ENCODE measurements around the gene DECR2.

DECR2 gene

DNA sequence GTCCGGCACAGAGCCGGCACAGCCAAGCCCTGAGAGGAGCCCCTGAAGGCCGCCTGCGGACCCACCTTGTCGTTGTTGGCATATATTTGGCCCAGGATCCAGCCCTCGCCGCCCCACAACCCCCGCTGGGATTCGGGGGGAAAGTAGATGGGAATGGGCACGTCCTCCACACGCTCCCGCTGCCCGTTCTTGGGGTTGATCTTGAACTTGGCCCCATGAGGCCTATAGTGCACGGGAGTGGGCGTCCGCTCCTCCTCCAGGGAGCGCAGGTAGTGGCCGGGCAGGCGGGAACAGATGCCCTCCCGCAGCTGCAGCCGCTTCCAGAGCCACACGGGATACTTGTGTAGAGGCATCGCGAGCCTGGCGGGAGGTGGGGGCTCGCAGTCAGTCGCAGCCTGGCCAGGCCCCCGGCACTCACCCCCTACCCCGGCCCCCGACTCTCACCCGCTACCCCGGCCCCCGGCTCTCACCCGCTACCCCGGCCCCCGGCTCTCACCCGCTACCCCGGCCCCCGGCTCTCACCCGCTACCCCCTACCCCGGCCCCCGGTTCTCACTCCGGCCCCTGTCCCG lies 31.7 kb upstream of the DECR2 start (continued):
- TF ChIP-seq ZNF341 (tag by site-specific recombination; IDR thresholded peaks at IDR 0.05; ENCODE audit: low read depth), result no peak
- TF ChIP-seq ZNF621 (tag by site-specific recombination; IDR thresholded peaks at IDR 0.05), result no peak
- TF ChIP-seq, protein P1, sequence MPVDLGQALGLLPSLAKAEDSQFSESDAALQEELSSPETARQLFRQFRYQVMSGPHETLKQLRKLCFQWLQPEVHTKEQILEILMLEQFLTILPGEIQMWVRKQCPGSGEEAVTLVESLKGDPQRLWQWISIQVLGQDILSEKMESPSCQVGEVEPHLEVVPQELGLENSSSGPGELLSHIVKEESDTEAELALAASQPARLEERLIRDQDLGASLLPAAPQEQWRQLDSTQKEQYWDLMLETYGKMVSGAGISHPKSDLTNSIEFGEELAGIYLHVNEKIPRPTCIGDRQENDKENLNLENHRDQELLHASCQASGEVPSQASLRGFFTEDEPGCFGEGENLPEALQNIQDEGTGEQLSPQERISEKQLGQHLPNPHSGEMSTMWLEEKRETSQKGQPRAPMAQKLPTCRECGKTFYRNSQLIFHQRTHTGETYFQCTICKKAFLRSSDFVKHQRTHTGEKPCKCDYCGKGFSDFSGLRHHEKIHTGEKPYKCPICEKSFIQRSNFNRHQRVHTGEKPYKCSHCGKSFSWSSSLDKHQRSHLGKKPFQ (tag by site-specific recombination; IDR thresholded peaks at IDR 0.05), result no peak
- no peak for TF ChIP-seq ZBTB21 (tag by site-specific recombination; IDR thresholded peaks at IDR 0.05)
- TF ChIP-seq BCL11B (tag by site-specific recombination; IDR thresholded peaks at IDR 0.05; ENCODE audit: low read depth), result no peak
- no peak for TF ChIP-seq YY2 (tag by site-specific recombination; IDR thresholded peaks at IDR 0.05)
- TF ChIP-seq, protein P2, sequence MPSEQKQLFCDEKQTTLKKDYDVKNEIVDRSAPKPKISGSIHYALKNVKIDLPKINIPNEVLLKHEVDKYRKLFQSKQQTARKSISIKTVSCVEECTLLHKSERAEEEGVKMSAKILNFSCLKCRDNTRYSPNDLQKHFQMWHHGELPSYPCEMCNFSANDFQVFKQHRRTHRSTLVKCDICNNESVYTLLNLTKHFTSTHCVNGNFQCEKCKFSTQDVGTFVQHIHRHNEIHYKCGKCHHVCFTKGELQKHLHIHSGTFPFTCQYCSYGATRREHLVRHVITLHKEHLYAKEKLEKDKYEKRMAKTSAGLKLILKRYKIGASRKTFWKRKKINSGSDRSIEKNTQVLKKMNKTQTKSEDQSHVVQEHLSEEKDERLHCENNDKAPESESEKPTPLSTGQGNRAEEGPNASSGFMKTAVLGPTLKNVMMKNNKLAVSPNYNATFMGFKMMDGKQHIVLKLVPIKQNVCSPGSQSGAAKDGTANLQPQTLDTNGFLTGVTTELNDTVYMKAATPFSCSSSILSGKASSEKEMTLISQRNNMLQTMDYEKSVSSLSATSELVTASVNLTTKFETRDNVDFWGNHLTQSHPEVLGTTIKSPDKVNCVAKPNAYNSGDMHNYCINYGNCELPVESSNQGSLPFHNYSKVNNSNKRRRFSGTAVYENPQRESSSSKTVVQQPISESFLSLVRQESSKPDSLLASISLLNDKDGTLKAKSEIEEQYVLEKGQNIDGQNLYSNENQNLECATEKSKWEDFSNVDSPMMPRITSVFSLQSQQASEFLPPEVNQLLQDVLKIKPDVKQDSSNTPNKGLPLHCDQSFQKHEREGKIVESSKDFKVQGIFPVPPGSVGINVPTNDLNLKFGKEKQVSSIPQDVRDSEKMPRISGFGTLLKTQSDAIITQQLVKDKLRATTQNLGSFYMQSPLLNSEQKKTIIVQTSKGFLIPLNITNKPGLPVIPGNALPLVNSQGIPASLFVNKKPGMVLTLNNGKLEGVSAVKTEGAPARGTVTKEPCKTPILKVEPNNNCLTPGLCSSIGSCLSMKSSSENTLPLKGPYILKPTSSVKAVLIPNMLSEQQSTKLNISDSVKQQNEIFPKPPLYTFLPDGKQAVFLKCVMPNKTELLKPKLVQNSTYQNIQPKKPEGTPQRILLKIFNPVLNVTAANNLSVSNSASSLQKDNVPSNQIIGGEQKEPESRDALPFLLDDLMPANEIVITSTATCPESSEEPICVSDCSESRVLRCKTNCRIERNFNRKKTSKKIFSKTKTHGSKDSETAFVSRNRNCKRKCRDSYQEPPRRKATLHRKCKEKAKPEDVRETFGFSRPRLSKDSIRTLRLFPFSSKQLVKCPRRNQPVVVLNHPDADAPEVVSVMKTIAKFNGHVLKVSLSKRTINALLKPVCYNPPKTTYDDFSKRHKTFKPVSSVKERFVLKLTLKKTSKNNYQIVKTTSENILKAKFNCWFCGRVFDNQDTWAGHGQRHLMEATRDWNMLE (tag by site-specific recombination; conservative IDR thresholded peaks at IDR 0.05; ENCODE audit: low read depth), result no peak

DNA sequence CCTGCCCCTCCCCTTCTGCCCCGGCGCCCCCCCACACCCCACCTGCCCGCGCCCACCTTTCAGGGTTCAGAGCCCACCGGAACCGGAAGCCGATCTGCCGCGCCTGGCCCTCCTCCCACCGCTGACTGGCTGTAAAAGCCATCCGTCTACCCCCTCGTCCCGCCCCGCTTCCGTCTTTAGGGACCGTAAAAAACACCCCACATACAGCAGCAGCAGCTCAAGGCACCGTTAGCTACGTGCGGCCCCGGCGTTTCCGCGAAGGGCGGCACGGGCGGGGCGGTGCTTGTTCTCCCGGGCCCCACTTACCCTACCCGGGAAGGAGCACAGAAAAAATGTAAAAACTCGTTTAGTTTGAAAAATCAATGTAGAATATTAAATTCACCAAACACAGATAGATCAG lies 31.2 kb upstream of the DECR2 start, which contains the start of gene MRPL28:
Gene MRPL28 (minus strand): TSS at position 96 of the 400 bp plus-strand sequence. CDS start 320 bp downstream, outside the sequence.
- Histone ChIP-seq H3K9me3 (ENCODE audit: control insufficient read depth, insufficient read depth, low read depth, low read length) (no peaks in the 10 kb centered on the region), H3K4me1 (ENCODE audit: control insufficient read depth, insufficient read depth, low read length) (peaks cover 3% of the 10 kb centered on the region), H3K27ac (ENCODE audit: extremely low read depth, low read depth, low read length) (peak within 1 kb of the TSS; percentile 64; the same call in 1 of the 2 replicates), H3K36me3 (ENCODE audit: control insufficient read depth in 2 of 2, insufficient read depth in 1 of 2, low read length in 2 of 2) (peaks cover 6 to 77% of the 10 kb centered on the region in 2 experiments; a peak in 2 of 3 replicates), H3K4me3 (ENCODE audit: low read depth, low read length) (peak within 1 kb of the TSS; percentile 47)
- POLR2A ChIA-PET, result interaction anchor here (0.7 to 1.5 kb wide), 7 partner anchors 9 to 1826 kb away, joined by 3 to 10 read pairs (median 4); partner anchors contain the start of genes AXIN1, DECR2, PGAP6 and POLR3K
- CTCF ChIA-PET, result interaction anchor here (0.6 to 0.9 kb wide), 4 partner anchors 8 to 342 kb away, joined by 3 to 4 read pairs (median 4); no protein-coding TSS in a partner anchor
- TF ChIP-seq ZBTB48 (tag by site-specific recombination; IDR thresholded peaks at IDR 0.05) (peak; percentile 100), EGR2 (tag by site-specific recombination; IDR thresholded peaks at IDR 0.05; ENCODE audit: low read depth) (peak; percentile 40; the same call in 1 of the 2 replicates), ZNF292 (tag by site-specific recombination; IDR thresholded peaks at IDR 0.05; ENCODE audit: borderline replicate concordance, low read depth) (no peak), ZFP69B (tag by site-specific recombination; IDR thresholded peaks at IDR 0.05) (peak; percentile 89), ZNF426 (tag by site-specific recombination; IDR thresholded peaks at IDR 0.05) (no peak), ZBTB8A (tag by site-specific recombination; IDR thresholded peaks at IDR 0.05) (peak; percentile 60), ZBTB17 (tag by site-specific recombination; IDR thresholded peaks at IDR 0.05) (peak; percentile 20; the same call in 1 of the 2 replicates), KLF16 (tag by site-specific recombination; IDR thresholded peaks at IDR 0.05) (peak; percentile 78), ZNF660 (tag by site-specific recombination; IDR thresholded peaks at IDR 0.05) (peak; percentile 86), ZNF785 (tag by site-specific recombination; IDR thresholded peaks at IDR 0.05) (no peak), KLF9 (tag by site-specific recombination; IDR thresholded peaks at IDR 0.05; ENCODE audit: low read depth) (peak; percentile 73), KLF7 (tag by site-specific recombination; IDR thresholded peaks at IDR 0.05; ENCODE audit: borderline replicate concordance) (0 out of 2 replicates have a peak, but pooled peaks have one; percentile 39)
- TF ChIP-seq, protein P3, sequence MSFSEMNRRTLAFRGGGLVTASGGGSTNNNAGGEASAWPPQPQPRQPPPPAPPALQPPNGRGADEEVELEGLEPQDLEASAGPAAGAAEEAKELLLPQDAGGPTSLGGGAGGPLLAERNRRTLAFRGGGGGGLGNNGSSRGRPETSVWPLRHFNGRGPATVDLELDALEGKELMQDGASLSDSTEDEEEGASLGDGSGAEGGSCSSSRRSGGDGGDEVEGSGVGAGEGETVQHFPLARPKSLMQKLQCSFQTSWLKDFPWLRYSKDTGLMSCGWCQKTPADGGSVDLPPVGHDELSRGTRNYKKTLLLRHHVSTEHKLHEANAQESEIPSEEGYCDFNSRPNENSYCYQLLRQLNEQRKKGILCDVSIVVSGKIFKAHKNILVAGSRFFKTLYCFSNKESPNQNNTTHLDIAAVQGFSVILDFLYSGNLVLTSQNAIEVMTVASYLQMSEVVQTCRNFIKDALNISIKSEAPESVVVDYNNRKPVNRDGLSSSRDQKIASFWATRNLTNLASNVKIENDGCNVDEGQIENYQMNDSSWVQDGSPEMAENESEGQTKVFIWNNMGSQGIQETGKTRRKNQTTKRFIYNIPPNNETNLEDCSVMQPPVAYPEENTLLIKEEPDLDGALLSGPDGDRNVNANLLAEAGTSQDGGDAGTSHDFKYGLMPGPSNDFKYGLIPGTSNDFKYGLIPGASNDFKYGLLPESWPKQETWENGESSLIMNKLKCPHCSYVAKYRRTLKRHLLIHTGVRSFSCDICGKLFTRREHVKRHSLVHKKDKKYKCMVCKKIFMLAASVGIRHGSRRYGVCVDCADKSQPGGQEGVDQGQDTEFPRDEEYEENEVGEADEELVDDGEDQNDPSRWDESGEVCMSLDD (tag by site-specific recombination; IDR thresholded peaks at IDR 0.05), result peak; percentile 72
- TF ChIP-seq, protein P4, sequence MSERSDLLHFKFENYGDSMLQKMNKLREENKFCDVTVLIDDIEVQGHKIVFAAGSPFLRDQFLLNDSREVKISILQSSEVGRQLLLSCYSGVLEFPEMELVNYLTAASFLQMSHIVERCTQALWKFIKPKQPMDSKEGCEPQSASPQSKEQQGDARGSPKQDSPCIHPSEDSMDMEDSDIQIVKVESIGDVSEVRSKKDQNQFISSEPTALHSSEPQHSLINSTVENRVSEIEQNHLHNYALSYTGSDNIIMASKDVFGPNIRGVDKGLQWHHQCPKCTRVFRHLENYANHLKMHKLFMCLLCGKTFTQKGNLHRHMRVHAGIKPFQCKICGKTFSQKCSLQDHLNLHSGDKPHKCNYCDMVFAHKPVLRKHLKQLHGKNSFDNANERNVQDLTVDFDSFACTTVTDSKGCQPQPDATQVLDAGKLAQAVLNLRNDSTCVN (tag by site-specific recombination; optimal IDR thresholded peaks at IDR 0.05), result peak; percentile 33
- TF ChIP-seq, protein P1 (tag by site-specific recombination; IDR thresholded peaks at IDR 0.05), result 0 out of 2 replicates have a peak, but pooled peaks have one; percentile 16
